RWPE1 (cell line): ENCODE measurements around the gene ZEB2.

ENCODE experiments used
- CTCF ChIA-PET: fragments of 350-600 bp; sonication (Branson Sonifier 250); formaldehyde crosslinking; extraction: SDS; loops from one replicate; lab custom pipeline; 2021; lab: Yijun Ruan, JAX
- POLR2A ChIA-PET: fragments of 400-600 bp; formaldehyde crosslinking; extraction: SDS; loops from one replicate; lab custom pipeline; 2020; ENCODE audit warnings: antibody characterized with exemption; ENCODE audit not compliant: low non-redundant PET; lab: Yijun Ruan, JAX
- DNase-seq: peaks from one replicate; pipeline ENCODE4 v3.0.0; 2012; ENCODE audit warnings: low spot score
- H3K27ac ChIP-seq: fragments of 450-650 bp; 2 replicates; pipeline ENCODE4 v1.5.1; 2017
- CTCF ChIP-seq: fragments of 450-650 bp; conservative IDR thresholded peaks from 2 replicates; pipeline ENCODE4 v1.5.1; 2017; ENCODE audit warnings: low read depth, mild to moderate bottlenecking

Gene ZEB2

GRCh38 chr2:144362401-144362800, 157.5 kb downstream of the ZEB2 start:
- TF ChIP-seq CTCF = no peak
- ChIA-PET POLR2A (no interaction called here), CTCF (interaction anchor here (0.6 to 0.7 kb wide), 2 partner anchors 230 to 376 kb away, joined by 3 read pairs; no protein-coding TSS in a partner anchor)
- no peak overlapping the region for H3K27ac ChIP-seq
- no peak for DNase-seq

GRCh38 chr2:144361742-144362141, 158.2 kb downstream of the ZEB2 start:
- CTCF ChIA-PET = no interaction called here
- no peak overlapping the region for H3K27ac ChIP-seq
- no peak for DNase-seq
- POLR2A ChIA-PET = no interaction called here
- TF ChIP-seq CTCF = no peak

GRCh38 chr2:144359684-144360083, 160.2 kb downstream of the ZEB2 start:
- CTCF ChIA-PET = no interaction called here

GRCh38 chr2:144358979-144359541, 160.9 kb downstream of the ZEB2 start:
- no peak overlapping the region for H3K27ac ChIP-seq
- ChIA-PET CTCF (interaction anchor here (0.9 kb wide), 1 partner anchor 118 kb away, joined by 5 read pairs; no protein-coding TSS in a partner anchor), POLR2A (no interaction called here)
- DNase-seq = no peak
- no peak for TF ChIP-seq CTCF

More at GRCh38 chr2:144359684-144360083, 160.2 kb downstream of the ZEB2 start:
- DNase-seq = no peak
- no peak overlapping the region for H3K27ac ChIP-seq
- no peak for TF ChIP-seq CTCF
- POLR2A ChIA-PET = no interaction called here

- CTCF ChIA-PET = interaction anchor here (0.6 to 0.9 kb wide), 2 partner anchors 24 to 119 kb away, joined by 5 read pairs; no protein-coding TSS in a partner anchor
- DNase-seq = no peak
- POLR2A ChIA-PET = no interaction called here
- H3K27ac ChIP-seq = no peak overlapping the region
- TF ChIP-seq CTCF = no peak
Measured at GRCh38 chr2:144358374-144358964, 161.4 kb downstream of the ZEB2 start.

GRCh38 chr2:144357623-144358373, 162.1 kb downstream of the ZEB2 start:
- ChIA-PET POLR2A (no interaction called here), CTCF (interaction anchor here (0.6 kb wide), 1 partner anchor 23 kb away, joined by 5 read pairs; no protein-coding TSS in a partner anchor)
- peak; percentile 78 for DNase-seq
- no peak for TF ChIP-seq CTCF
- H3K27ac ChIP-seq = no peak overlapping the region
